GM12864 (cell line): ENCODE data around the gene EPB41.
"Not testable (repeated sequence)": the region's sequence is repeated elsewhere in the genome, so short reads cannot be mapped to it uniquely, and the experiment has no call there.

Source experiments
- DNase-seq: peaks from one replicate; pipeline ENCODE4 v3.0.0-alpha.2; 2011; ENCODE audit warnings: low read depth
- H3K4me3 ChIP-seq: 2 replicates; pipeline ENCODE4 v1.5.1; 2011; ENCODE audit warnings: mild to moderate bottlenecking, low read depth, low read length, control low read depth
- CTCF ChIP-seq: IDR thresholded peaks from 2 replicates; pipeline ENCODE4 v1.5.1; 2011; ENCODE audit warnings: low read depth, mild to moderate bottlenecking, moderate library complexity, low read length, control low read depth, inconsistent platforms; ENCODE audit errors: missing control alignments

The EPB41 gene

GRCh38 chr1:29057700-29058099, 143.3 kb downstream of the EPB41 start:
- DNase-seq = no peak
- no peak overlapping the region for H3K4me3 ChIP-seq
- TF ChIP-seq CTCF = no peak

- H3K4me3 ChIP-seq = no peak overlapping the region
- no peak for DNase-seq
- no peak for TF ChIP-seq CTCF
These were observed 148.0 kb downstream of the EPB41 start for GRCh38 chr1:29062157-29062942.

- TF ChIP-seq CTCF = no peak
- DNase-seq = no peak
- no peak overlapping the region for H3K4me3 ChIP-seq
These were observed 149.7 kb downstream of the EPB41 start for GRCh38 chr1:29064064-29064463.

- no peak for TF ChIP-seq CTCF
- no peak for DNase-seq
- H3K4me3 ChIP-seq = no peak overlapping the region
These were observed 162.8 kb downstream of the EPB41 start for GRCh38 chr1:29077155-29077554.

GRCh38 chr1:29079916-29080629, 165.7 kb downstream of the EPB41 start:
- not testable (repeated sequence) for DNase-seq, H3K4me3 ChIP-seq

- no peak for DNase-seq
- TF ChIP-seq CTCF = no peak
- H3K4me3 ChIP-seq = no peak overlapping the region
These were observed 166.8 kb downstream of the EPB41 start for GRCh38 chr1:29081201-29081600.

GRCh38 chr1:29082519-29082918, 168.2 kb downstream of the EPB41 start:
- DNase-seq = no peak
- H3K4me3 ChIP-seq = no peak overlapping the region
- TF ChIP-seq CTCF = no peak
